ENCODE data around the gene PRKAR1B.

GRCh38 chr7:585873-586272, 141.2 kb downstream of the PRKAR1B start:
- TF ChIP-seq EZH2phosphoT487 (IDR thresholded peaks at IDR 0.05; ENCODE audit: borderline replicate concordance) (no peak), CTCF (conservative IDR thresholded peaks at IDR 0.05; ENCODE audit: low read length) (no peak)

All from Loucy (cell line).